ENCODE measurements around the gene ARHGAP32.
"Not testable (repeated sequence)": the region's sequence is repeated elsewhere in the genome, so short reads cannot be mapped to it uniquely, and the experiment has no call there.

Gene ARHGAP32

DNA sequence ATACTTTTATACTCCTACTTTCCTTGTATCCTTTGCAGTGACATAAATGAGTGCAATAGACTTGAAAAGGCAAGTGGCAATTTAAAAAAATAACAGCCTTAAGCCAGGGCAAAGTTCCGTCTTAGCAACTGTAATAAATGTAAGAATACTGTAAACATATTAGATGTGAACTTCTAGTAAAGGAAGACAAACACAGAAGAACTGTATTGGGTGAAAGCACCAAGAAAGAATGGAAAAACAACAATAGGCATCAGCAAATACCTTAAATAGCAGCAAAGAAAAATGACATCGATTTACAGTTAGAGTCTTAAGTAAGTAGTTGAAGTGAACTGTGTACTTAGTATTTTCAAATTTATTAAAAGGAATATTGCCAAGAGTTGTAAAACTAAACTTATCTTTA is 174.0 kb downstream of the ARHGAP32 start:
- no peak for DNase-seq

DNA sequence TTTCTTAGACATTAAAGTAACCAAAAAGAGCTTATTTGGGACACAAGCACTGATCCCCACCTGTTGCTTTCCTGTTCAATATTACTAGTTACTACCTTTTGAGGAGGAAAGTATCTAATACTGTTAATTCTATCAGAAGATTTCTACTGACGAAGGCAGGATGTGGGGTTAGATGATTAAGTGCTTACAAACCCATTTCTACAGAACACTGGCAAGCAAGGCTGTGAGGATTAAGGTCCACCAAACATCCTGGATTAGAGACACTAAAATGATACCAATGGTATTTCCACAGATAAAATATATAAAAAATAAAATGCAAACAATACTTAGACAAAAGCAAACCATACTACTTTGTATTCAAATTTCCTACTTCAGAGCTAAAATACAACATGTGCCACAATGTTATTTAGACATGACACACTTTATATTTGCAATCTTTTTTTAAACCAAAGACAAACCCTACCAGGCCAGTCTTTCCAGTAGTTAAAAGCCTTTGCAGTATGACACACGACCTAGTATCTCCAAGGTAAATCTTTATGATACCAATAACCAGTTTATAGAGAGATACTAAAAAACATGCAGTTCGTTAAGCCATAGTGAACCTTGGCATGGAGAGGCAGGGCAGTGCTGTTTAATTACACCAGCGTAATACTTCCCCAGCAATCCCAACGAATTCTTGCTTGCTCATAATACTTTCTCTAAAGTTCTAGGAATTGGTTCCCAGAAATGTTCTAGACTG is 178.2 kb downstream of the ARHGAP32 start:
- no peak for DNase-seq

DNA sequence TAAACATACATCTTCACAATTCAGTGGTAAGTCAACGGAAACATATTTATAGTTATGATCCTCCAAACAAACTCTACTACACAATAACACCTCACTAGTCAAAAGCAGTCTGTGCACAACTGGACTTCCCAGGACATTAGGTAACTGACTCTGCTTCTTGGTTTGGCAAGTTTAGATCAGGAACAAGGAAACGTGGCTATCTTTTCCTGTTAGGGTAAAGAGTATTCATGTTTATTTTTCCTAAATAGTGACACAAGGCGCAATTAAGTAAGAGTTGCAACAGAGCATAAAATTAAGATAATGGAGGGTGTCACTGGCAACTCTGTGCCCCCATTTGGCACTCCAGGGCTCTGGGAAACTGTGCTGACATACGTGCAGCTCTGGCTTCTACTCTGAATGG is 179.2 kb downstream of the ARHGAP32 start:
- DNase-seq, result no peak

DNA sequence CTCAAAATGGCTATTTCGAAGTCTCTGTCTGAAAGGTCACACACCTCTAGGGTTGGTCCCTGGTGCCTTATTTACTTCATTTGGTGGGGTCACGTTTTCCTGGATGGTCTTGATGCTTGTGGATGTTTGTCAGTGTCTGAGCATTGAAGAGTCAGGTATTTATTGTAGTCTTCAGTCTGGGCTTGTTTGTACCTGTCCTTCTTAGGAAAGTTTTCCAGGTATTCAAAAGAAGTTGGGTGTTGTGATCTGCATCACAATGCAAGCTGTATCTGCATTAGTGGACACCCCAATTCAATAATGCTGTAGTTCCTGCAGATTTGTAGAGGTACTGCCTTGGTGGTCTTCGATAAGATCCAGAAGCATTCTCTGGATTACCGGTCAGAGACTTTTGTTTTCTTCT is 186.0 kb downstream of the ARHGAP32 start:
- no peak for DNase-seq

DNA sequence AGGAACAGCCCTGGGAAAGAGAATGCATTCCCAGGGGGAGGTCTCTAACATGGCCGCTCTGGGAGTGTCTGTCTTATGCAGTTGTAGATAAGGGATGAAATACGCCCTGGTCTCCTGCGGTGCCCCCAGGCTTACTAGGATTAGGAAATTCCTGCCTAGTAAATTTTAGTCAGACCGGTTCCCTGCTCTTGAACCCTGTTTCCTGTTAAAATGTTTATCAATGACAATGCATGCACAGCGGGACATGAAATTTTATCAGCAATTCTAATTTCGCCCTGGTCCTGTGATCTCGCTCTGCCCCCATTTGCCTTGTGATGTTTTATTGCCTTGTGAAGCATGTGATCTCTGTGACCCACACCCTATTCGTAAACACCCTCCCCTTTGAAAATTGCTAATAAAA is 193.0 kb downstream of the ARHGAP32 start:
- DNase-seq, result not testable (repeated sequence)

DNA sequence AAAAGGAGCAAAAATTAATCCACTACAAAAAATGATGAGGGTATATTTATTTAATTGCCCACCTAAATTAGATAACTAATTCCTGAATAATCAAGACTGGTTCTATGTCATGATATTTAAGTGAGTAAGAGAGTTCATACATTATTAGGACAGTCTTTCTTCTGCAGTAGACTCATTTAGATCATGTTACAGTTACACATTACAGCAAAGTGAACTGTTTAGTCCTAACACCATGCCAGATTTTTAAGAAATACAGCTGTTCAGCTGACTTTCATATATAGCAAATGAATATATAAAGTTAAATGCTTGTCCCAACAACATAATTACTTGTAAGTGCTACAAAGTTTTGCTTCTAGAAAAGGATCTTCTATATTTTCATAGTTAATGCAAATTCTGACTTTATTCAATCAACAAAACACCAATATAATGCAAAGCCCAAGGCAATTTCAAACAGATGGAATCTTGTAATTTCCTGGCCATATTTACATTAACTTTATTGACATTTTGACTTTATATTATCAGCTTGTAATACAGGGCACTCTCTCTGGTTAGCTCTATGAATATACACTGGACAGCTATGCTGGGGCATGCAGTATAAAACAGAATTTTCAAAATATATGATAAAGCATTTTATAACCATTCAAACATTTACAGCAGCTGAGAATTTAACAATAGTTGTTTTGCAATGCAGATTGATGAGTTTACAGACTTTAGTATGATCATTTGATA is 203.7 kb downstream of the ARHGAP32 start:
- no peak for DNase-seq

DNA sequence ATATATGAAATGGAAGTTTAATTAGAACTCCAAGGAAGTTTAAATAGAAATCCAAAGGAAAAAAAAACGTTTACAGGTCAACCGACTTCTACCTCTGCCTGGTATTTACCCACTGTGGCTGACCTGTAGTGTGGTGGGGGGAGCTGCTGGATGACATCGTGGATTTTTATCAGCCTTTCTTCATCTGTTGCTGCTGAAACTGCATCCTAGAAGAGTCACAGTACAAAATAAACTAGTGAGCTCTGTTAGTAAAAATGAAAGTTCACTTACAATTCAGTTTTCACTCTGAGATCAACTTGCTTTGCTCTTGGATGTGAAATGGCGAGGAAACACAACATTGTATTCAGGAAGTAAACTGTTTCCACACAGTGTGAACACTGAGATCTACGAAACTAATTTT is 206.2 kb downstream of the ARHGAP32 start:
- no peak for DNase-seq

DNA sequence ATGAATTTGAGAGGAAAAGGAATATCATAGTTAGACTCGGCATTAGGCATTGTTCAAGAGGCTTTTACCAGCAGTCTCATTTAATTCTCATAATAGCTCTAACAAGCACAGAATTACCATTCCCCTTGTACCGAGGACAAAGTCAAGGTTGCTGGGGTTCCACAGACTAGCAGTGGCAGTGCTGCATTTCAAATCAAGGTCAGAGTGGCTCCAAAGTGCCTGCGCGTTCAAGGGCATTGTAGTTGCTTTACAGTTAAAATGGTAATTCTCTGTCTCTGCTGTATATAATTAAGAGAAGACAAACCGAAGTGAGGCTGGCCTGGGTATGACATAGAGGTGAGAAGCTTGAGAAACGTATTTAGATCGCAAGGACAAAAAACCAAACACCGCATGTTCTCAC is 209.1 kb downstream of the ARHGAP32 start:
- no peak for DNase-seq

DNA sequence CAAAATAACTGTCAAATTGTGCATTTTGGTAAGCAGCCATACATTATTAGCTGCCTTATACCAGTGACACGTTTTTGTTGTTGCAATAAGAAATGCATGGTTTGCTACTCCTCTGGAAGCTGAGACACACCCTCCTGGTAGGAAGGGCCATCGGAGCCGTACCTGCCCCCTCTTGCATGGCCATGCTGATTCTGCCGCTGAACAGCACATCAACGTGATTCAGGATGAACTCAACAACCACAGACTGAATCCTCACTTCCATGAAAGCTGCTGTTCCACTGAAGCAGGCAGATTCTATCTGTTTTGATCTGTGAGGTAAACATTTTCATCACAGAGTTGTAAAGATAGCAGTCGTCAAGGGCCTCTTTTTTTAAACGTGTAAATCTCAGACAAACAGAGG is 210.9 kb downstream of the ARHGAP32 start:
- DNase-seq, result no peak

DNA sequence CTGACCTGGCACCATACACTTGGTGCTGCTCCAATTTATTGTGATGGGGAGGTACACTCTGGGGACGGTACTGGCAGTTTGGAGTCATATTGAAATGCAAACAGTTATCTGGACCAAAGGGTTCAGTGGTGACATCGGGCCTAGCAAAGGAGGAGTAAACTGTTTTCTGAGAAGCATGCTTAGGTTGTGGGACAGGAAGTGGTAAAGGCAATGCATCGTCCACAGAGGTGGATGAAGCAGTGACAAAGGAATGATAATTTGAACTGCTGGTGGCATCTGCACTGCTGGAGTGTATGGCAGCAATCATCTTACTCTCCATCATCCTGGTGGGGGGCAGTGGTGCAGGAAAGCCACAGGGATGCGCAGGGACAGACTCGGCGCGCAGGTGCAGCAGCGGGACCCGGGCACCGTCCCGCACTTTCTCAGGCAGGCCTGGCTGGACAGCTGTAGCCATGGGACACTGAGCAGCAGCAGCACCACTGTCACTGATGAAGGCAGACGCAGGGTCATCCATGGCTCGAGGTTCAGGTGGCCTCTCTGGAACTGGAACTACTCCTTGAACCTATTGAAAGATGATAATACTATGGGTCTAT is 221.4 kb downstream of the ARHGAP32 start:
- no peak for DNase-seq

DNA sequence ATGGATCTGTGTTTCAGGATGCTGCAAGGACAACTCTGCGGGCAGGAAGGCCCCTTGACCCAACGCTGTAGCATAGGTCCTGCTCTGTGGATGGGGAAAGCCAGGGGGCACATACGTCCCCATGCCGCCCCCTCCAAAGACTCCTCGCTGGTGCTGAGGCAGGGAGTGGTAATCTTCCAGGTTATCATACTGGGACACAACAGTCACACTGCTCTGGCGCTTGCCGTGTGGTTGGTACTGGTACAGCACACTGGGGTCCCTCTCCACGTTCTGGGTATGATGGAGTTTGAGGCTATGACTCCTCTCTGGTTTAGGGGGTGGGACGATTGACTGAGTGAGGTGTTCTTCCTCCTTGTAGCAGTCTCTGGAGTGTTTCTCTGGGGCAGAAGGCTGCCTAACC is 223.2 kb downstream of the ARHGAP32 start:
- no peak for DNase-seq

DNA sequence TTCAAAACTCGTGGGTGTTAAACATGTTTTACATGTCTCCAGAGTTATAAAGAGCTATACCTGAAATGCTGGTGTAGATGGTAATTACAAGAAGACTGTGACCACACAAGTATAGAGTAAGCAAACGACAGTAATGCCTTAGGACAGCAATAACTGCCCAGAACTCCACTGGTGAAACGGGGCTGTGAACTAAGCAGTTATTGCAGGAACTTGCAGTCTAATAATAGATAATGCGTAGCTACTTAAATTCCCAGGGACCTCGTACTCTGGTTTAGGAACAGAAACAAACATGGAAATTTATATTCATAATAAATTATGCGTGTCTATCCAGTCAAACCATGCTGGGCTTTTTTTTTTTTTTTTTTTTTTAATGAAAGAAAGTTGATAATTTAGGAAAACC is 224.5 kb downstream of the ARHGAP32 start:
- DNase-seq, result no peak

DNA sequence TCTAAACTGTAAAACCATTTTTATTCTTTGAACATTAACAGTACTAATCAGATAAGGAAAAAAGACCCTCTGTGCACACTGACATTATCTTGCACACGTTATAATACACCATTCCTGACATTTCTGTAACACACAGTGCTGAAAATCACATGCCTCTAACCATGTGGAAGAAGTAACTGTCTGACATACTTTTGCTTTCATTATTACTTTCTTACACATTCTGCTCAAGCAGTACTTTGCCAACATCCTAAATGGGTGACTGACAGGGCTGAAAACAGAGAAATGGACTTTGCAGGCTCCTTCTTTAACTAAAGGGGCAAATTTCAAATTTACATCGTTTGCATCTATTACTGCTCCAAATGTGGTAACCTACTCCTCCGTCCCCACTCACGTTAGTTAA is 226.6 kb downstream of the ARHGAP32 start:
- no peak for DNase-seq

DNA sequence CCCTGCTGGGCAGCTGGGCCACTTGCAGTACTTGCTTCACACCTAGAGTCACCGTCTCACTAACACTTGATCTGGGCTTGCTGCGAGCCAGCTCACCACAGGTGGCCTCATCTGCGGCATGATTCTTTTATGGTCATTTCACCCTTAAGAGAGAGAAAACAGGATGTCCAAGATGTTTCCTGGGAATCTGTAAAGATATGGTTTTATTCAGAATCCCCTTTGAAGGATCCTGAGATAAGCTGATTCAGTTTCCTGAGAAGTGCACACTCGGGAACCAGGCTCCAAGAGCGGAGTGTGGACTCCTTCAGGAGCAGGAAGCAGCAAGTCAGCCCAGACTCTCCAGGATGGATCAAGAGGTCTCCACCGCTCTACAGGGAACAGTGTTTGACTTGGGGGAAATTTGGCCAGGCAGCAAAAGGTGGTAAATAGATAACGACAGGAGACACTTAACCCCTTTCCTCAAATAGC is 227.6 kb downstream of the ARHGAP32 start:
- no peak for DNase-seq

DNA sequence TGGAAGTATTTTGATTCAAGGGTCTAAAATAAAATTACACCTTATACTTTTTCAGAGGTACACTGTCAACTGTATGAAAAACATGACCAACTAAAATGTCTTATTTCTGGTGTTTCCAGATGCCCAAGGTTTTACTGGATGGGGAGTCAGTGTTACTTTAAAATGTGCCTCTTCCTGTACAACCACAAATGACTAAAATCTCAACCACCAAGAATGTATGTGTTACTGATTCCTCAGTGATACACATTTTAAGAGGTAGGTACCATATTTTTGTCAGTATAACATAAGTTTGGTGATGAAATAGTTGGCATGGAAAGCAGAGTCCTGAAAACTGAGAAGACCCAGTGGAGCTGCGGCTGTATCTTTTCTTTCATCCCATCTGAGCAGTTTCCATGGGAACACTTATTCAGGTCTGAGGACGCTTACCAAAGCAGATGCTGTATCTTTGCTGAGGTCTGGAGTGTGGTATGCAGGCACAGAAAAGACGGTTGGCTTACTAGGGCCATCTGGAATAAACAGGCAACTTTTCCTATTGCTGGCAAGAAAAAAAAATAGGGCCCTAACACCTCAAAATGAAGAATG is 228.3 kb downstream of the ARHGAP32 start:
- DNase-seq, result no peak

DNA sequence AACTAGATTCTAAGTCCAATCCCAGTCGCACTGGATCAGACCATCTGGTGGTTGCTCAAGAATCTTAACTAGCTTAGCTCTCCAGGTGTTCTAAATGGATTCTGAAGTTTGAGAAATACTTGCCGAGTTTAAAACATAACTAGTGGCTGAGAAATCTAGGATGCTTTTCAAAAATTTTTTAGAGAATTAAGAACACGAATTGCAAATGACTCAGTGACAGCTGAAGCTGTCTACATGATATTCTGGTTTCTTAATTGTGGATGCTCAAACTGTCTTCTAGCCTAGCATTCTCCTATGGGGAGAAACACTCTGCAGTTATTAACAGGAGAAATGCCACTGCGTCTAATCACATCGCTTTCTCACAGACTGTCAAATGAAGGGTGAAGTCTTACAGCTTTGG is 229.2 kb downstream of the ARHGAP32 start:
- DNase-seq, result no peak

DNA sequence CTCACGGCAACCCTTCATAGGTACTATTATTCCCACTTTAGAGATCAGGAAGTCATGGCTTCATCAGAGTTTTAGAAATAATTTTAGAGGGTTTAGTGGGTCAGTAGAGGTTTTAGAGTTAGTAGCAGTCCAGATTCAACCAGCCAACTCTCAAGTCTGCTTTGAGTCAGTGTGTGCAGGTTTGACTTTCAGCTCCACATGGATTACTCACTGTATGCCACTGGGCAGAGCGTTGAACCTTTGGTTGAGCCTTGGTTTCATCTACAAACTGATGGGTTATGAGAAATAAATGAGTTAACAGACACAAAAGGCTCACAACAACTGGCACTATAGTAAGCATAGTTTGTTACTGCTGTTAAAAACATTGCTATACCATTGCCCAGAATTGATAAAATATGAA is 230.5 kb downstream of the ARHGAP32 start:
- DNase-seq, result no peak

DNA sequence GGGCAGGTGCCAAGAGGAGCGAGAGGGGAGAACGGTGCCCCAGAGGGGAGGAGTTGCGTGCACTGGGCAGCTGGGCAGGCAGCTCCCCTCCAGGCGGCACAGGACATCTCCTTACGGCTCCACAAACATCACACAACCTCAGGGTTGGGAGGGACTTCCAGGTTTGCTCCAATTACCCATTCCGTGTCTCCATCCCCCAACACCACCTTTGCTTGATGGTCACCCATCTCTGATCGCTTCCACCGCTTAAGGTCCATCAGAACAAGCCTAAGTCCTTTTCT is 235.0 kb downstream of the ARHGAP32 start:
- no peak for DNase-seq

DNA sequence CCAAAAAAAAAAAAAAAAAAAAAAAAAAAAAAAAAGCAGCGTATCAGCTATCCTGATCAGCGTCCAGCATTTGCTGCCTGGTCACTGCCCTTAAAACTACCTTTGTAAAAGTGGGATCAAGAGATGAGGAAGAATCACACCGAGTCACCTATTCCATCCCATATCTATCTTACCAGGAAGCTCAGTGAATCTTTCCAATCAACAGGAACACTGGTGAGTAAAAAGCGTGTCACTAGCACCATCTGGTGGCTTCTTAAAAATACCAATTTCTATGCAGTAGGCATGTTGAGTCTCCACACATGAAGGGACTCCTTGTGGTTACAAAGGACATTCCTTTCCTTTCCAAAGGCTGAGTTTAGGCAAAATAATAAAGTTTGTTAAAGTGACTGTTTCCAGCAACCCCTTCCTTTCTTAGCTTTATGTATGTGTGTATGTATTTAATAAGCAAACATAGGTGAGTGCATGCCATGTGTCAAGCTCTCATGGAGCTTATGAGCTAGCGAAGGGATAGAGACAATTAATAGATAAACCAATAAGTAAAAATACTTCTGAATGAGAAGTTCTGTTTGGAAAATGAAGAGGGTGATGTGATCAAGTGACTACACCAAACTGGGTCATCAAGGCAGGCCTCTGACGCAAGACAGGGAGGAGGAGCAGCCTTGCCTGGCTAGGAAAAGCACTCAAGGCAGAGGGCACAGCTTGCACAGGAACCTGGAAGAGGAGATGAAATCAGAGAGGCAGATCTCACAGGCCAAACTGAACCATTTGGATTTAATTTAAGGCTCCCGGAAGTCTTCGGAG is 235.5 kb downstream of the ARHGAP32 start:
- DNase-seq, result no peak

DNA sequence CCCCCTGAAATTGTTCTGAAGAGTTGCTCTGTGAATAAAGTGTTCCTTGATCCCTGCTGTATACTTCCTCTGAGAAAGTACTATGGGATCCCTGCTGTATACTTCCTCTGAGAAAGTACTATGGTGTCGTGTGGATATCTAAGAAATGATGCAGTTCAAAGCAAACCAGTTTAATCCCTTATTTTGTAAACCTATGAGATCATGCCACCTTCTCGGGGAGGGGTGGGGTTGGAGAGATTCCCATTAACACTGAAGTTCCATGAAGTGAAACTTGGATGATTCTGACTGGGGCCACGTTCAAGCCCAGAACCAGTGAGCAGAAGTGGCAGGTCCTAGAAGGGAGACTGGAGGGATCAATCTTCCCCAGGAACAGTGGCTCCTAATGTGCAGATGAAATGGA is 236.5 kb downstream of the ARHGAP32 start:
- no peak for DNase-seq

DNA sequence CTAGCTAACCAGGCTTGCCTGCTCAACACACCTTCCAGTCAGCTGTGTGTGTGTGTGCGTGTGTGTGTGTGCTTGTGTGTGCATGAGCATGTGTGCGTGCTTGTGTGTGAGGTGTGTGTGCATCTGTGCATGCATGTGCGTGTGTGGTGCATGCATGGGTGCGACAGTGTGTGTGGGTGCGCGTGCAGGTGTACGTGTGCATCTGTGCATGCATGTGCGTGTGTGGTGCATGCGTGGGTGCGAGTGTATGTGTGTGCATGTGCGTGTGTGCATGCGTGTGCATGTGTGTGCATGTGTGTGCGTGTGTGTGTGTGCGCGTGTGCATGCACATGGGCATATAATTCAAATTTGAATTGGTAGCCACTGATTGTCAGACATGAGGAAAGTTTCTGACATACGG is 239.0 kb downstream of the ARHGAP32 start:
- DNase-seq, result no peak

DNA sequence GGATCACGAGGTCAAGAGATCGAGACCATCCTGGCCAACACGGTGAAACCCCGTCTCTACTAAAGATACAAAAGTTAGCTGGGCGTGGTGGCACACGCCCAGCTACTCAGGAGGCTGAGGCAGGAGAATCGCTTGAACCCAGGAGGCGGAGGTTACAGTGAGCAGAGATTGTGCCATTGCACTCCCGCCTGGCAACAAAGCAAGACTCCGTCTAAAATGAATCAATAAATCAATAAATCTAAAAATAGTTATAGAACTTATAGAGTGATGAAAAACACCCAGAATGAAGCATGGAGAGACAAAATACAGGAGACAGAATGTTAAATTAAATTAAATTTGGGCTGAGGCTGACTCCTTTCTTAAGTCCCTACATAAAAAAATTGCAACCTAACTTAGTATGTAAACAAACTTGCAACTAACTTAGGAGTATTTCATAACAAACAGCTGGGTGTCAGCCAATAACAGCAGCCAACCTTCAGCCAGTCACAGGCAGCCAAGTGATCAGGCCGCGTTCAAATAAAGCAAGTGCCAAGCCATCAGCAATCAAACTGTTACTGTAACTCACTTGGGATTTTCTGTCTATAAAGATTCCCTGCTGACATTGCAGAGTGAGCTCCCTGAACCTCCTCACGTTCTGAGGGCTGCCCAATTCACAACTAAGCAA is 242.2 kb downstream of the ARHGAP32 start:
- no peak for DNase-seq

DNA sequence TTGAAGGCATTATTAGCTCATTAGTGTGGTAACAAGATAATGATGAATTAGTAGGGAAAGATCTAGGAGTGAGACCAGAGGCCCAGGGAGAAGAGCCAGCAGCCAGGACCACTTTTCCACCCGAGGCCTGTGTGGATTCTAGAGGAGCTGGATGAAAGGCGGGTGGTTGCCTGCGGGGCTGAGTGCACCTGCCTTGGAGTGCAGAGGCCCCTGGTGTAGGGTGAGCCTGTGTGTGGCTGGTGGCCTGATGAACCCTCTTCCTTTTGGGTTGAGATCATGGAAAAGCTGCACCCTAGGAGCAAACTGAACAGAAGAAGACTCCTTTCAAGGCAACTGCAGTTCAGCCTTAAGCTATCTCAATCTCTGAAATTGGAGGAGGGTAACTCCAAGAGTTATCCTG is 243.5 kb downstream of the ARHGAP32 start:
- no peak for DNase-seq
